IgD-negative memory B cell (primary cell): ENCODE measurements around the gene MPPED1. TPM values are rescaled to one million over a fixed set of nuclear protein-coding genes. Genes with fewer than 3 reads are reported as not detected.

Experiments used
- H3K27ac Mint-ChIP-seq, 3 donors: one replicate each; pipeline ENCODE4 v1.8.0; 2020 to 2022; ENCODE audit warnings: mild to moderate bottlenecking in 3 of 3, mixed read lengths in 3 of 3, moderate library complexity in 1 of 3
- H3K27me3 Mint-ChIP-seq: one replicate; pipeline ENCODE4 v1.8.0; 2021; ENCODE audit warnings: mixed read lengths
- H3K36me3 Mint-ChIP-seq: one replicate; pipeline ENCODE4 v1.8.0; 2020; ENCODE audit warnings: mild to moderate bottlenecking, mixed read lengths
- H3K4me1 Mint-ChIP-seq, 3 donors: one replicate each; pipeline ENCODE4 v1.8.0; 2020 to 2022; ENCODE audit warnings: mixed read lengths in 3 of 3, mild to moderate bottlenecking in 1 of 3
- H3K4me3 Mint-ChIP-seq, 4 donors: one replicate each; pipeline ENCODE4 v1.8.0; 2020 to 2022; ENCODE audit warnings: mild to moderate bottlenecking in 4 of 4, mixed read lengths in 4 of 4, moderate library complexity in 3 of 4
- H3K9me3 Mint-ChIP-seq, 3 donors: one replicate each; pipeline ENCODE4 v1.8.0; 2020 to 2021; ENCODE audit warnings: mixed read lengths in 3 of 3, mild to moderate bottlenecking in 1 of 3
- polyA plus RNA-seq: library from polyadenylated mRNA; unstranded; fragments of 300-500 nt; fragmentation: Illumina TruSeq; gene quantifications from one replicate; pipeline ENCODE4 v1.2.3, GENCODE V29; 2021

Gene MPPED1
- polyA plus RNA-seq, 1 donor from 2014 or later = not detected

DNA sequence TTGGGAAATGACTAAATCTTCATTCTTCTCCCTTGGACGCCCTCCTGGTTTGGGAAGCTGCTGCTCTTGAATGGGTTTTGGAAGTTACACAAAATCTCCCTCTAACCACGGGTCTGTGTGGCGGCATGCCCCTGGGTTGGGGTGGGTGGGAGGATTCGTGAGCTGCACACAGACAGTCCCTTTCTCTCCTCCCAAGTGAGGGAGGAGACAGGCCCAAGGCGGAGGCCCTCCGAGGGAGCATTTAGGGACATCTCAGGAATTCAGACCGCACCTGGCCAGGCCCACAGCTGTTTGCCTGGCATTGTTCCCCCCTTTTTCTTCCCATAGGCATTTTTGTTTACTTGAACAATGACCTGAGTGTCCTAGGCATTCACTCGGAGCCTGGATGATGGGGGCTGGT is 94.1 kb downstream of the MPPED1 start:
- H3K4me1 Mint-ChIP-seq = no peaks in the 10 kb centered on the region
- no peak overlapping the region for H3K4me3 Mint-ChIP-seq

DNA sequence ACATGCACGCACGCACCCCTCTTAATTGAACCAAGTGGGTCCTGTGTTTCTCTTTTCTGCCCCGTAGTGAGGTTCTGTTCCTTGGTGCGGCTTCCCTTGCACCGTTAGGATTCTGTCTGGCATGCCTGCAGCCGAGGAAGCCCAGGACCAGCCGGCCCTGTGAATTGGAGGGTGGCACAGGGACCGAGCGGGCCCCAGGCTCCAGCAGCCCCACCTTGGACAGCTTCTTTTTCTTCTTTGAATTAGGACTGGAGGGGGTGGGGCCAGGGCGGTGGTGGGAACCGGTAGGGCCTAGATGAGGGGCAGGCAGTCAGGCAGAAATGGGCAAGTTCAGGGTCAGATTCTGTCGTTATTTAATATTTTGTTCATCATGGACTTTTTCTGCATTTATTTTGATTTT is 94.7 kb downstream of the MPPED1 start:
- no peak overlapping the region for H3K4me3 Mint-ChIP-seq
- no peaks in the 10 kb centered on the region for H3K27me3 Mint-ChIP-seq
- no peaks in the 10 kb centered on the region for H3K36me3 Mint-ChIP-seq
- no peaks in the 10 kb centered on the region for H3K4me1 Mint-ChIP-seq
- H3K27ac Mint-ChIP-seq = no peak overlapping the region
- no peaks in the 10 kb centered on the region for H3K9me3 Mint-ChIP-seq

More for the DNA sequence above, 94.1 kb downstream of the MPPED1 start:
- no peaks in the 10 kb centered on the region for H3K36me3 Mint-ChIP-seq
- no peak overlapping the region for H3K27ac Mint-ChIP-seq
- no peaks in the 10 kb centered on the region for H3K27me3 Mint-ChIP-seq
- no peaks in the 10 kb centered on the region for H3K9me3 Mint-ChIP-seq

DNA sequence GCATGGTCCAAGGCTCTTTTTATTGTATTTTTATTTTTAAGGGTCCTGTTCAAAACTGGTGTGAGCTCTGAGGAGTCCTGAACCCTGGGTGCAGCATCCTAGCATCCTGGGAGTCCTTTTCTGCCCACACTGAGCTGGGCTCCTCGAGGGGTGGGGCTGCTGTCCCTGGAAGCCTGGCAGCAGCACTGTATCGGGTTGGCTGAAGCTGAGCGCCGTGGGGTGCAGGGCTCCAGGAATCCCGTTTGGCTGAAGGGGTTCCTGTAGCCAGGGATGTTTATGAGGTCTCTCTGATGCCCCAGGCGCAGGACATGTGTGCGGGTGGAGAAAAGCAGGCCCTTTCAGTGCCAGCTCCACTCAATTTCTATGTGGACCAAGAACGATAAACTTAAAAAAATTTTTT is 95.4 kb downstream of the MPPED1 start:
- Mint-ChIP-seq H3K27ac (no peak overlapping the region), H3K4me3 (no peak overlapping the region), H3K4me1 (no peaks in the 10 kb centered on the region), H3K9me3 (no peaks in the 10 kb centered on the region), H3K36me3 (no peaks in the 10 kb centered on the region), H3K27me3 (no peaks in the 10 kb centered on the region)

DNA sequence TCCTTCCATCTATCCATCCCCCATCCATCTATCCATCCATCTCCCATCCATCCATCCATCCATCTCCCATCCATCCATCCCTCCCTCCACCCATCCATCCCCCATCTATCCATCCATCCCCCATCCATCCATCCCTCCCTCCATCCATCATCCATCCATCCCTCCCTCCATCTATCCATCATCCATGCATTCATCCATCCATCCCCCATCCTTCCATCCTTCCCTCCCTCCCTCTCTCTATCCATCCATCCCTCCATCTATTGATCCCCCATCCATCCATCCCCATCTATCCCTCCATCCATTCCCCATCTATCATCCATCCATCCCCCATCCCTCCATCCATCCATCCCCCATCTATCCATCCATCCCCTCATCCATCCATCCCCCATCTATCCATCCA is 96.7 kb downstream of the MPPED1 start:
- no peaks in the 10 kb centered on the region for H3K4me1 Mint-ChIP-seq
- H3K9me3 Mint-ChIP-seq = no peaks in the 10 kb centered on the region
- H3K4me3 Mint-ChIP-seq = no peak overlapping the region
- no peak overlapping the region for H3K27ac Mint-ChIP-seq
- H3K36me3 Mint-ChIP-seq = no peaks in the 10 kb centered on the region
- no peaks in the 10 kb centered on the region for H3K27me3 Mint-ChIP-seq

DNA sequence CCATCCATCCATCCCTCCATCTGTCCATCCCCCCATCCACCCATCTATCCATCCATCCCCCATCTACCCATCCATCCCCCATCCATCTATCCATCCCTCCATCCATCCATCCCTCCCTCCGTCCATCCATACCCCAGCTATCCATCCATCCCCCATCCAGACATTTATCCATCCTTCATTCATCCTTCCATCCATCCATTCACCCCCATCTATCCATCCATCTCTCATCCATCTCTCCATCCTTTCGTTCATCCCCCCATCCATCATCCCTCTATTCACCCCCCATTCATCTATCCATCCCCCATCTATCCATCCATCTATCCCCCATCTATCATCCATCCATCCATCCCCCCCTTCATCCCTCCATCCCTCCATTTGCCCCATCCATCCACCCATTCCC is 97.5 kb downstream of the MPPED1 start:
- no peaks in the 10 kb centered on the region for H3K36me3 Mint-ChIP-seq
- H3K27me3 Mint-ChIP-seq = no peaks in the 10 kb centered on the region
- H3K9me3 Mint-ChIP-seq = no peaks in the 10 kb centered on the region
- no peak overlapping the region for H3K4me3 Mint-ChIP-seq
- H3K4me1 Mint-ChIP-seq = no peaks in the 10 kb centered on the region
- no peak overlapping the region for H3K27ac Mint-ChIP-seq

DNA sequence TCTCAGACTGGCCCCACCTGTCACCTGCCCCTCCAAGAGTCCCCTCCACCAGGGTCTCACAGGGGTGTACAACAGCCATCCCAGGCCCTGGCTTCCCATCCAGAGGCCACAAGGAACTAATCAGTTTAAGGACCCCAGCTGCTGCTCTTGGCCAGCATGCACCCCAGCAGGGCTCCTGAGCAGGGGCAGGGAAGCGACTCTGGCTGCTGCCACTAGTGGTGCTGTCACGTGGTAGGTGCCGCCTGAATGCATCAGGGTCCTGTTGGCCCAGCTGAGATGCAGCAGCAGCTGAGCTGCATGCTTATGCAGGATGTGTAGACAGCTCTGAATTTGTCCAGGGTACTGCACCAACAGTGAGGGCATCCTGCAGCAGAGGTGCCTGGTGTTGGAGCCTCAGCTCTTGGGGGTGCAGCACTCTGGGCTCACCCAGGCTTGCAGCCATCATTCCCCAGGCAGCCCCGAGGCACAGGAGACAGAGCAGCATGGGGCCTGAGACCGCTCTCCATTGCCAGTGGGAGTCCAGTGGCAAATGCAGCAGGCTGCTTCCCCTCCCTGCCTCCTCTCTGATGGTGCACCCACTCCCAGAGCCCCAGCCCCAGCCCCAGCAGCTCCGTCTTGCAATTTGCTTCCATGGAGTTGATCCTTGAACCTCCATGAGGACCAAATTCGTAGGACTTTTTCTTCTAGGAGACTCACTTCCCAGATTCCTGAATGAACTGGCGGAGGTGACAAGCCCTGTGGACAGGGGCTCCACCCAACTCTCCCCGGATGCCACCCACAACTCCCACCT is 98.7 kb downstream of the MPPED1 start:
- Mint-ChIP-seq H3K4me1 (no peaks in the 10 kb centered on the region), H3K4me3 (no peak overlapping the region), H3K9me3 (no peaks in the 10 kb centered on the region), H3K27ac (no peak overlapping the region), H3K36me3 (no peaks in the 10 kb centered on the region), H3K27me3 (no peaks in the 10 kb centered on the region)

DNA sequence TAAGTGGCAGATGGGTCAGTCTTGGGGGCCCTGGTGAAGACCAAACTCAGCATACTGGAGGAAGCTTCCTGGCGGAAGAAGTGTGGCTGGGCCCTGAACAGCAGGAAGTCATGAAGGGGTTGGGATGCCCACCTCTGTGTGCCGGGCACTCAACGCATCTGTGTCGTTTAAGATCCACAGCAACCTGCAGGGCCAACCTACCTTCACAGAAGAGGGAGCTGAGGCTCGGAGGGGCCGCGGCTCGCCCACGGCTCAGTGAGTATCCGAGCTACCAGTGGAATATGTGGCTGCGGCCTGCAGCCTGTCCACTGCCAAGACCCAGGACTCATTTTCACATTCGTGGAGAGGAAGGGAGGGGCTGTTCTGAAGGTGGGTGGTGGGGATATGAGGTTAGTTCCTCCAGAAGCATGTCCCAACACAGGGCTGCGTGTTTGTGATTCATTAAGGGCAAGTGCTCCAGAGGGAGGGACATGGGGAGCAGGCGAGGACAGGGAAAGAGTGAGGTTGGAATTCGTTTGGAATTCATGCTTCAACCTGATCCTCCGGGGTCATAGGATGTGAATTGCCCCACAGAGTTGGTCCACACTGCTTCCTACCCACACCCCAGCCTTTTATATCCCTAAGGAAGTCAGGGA is 99.6 kb downstream of the MPPED1 start:
- H3K27me3 Mint-ChIP-seq = no peaks in the 10 kb centered on the region
- H3K36me3 Mint-ChIP-seq = no peaks in the 10 kb centered on the region
- H3K9me3 Mint-ChIP-seq = no peaks in the 10 kb centered on the region
- no peak overlapping the region for H3K27ac Mint-ChIP-seq
- no peak overlapping the region for H3K4me3 Mint-ChIP-seq
- no peaks in the 10 kb centered on the region for H3K4me1 Mint-ChIP-seq

DNA sequence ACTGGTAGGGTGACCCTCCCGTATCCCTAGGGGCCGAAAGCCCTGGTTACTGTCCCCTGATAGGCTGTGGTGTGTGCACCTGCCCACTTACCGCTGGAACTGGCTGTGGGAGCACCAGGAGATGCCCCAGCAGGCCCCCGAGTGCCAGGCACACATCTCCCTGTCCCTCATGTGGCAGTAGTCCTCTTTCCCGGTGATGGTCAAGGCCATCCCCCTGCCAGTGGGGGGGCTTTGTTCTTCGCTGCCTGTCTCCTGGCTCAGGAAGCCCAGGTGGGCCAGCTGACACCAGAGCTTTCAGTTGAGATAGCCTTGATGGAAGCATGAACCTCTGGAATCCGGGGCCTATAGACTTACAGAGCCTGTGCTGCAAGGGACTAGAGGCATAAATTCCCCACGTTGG is 100.5 kb downstream of the MPPED1 start:
- Mint-ChIP-seq H3K4me3 (no peak overlapping the region), H3K4me1 (no peaks in the 10 kb centered on the region), H3K36me3 (no peaks in the 10 kb centered on the region)

DNA sequence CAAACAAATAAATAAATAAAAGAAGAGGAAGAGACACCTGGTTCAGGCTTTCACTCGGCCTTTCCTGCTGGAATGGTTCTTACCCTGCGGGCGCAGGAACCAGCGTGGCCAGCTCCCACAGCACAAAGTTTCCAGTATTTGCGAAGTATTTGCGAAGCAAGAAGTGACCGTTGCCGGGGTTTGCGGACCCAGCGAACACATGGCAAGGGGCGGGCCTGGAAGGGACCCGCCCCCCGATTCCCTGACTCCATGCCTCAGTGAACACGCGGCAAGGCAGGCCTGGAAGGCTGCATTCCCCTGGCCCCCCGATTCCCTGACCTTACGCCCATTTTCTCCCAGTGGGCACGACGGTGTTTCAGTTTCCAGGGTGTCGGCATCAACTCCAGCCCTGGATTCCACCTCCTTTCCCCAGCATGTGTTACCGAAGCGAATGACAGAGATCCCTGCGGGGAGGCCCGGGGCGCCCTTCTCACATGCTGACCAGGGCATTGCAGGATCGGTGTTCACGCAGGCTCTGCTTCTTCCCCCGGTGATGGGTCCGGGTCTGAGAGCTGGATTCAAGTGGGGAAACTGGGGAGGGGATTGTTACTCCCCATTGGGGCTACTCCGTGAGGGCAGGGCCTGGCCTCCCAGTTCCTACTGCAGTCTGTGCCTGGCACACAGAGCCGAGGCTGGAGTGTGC is 102.8 kb downstream of the MPPED1 start:
- Mint-ChIP-seq H3K9me3 (no peaks in the 10 kb centered on the region), H3K27me3 (no peaks in the 10 kb centered on the region), H3K4me3 (no peak overlapping the region), H3K4me1 (no peaks in the 10 kb centered on the region), H3K36me3 (no peaks in the 10 kb centered on the region), H3K27ac (no peak overlapping the region)

More for the DNA sequence above, 100.5 kb downstream of the MPPED1 start:
- Mint-ChIP-seq H3K27ac (no peak overlapping the region), H3K27me3 (no peaks in the 10 kb centered on the region), H3K9me3 (no peaks in the 10 kb centered on the region)

DNA sequence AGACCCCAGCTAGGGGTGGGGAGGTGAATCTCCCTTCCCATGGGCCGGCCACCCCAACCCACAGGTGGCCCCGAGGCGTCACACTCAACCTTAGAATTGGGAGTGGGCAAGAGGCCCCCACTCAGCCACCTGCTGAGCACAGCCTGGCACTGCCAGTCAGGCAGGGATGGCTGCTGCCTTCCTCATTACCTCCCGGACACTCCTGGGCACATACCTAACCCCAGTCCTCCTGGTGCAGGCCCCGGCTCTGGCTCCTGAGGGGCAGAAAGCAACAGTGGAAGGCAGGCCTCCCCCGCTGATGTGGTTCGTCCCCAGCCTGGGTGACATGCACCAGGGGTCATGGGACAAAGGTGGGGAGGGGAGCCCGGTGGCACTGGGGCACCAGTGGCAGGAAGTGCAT is 103.6 kb downstream of the MPPED1 start:
- H3K4me1 Mint-ChIP-seq = no peaks in the 10 kb centered on the region
- peaks cover 2% of the 10 kb centered on the region for H3K27me3 Mint-ChIP-seq
- no peak overlapping the region for H3K4me3 Mint-ChIP-seq
- no peaks in the 10 kb centered on the region for H3K9me3 Mint-ChIP-seq
- H3K36me3 Mint-ChIP-seq = no peaks in the 10 kb centered on the region
- H3K27ac Mint-ChIP-seq = no peak overlapping the region

DNA sequence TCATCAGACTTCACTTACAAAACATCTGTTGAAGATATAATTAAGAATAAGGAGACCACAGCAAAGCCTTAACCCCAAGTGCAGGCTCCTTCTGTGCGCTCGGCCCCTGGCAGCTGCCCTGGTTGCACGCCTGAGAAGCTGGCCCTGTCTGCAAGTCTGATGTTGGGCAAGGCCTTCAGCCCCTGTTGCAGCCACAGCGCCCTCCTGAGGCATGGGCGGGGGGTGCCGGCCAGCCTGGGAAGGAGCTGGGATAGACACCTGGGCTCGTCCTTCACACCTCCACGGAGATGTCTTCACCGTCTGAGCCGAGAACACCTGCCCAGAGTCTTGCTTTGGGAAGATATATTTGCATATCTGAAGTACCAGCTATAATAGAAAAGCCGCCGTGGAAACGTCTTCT is 104.1 kb downstream of the MPPED1 start:
- Mint-ChIP-seq H3K27ac (no peak overlapping the region), H3K9me3 (no peaks in the 10 kb centered on the region), H3K4me3 (no peak overlapping the region), H3K27me3 (peaks cover 2% of the 10 kb centered on the region), H3K4me1 (no peaks in the 10 kb centered on the region), H3K36me3 (no peaks in the 10 kb centered on the region)

DNA sequence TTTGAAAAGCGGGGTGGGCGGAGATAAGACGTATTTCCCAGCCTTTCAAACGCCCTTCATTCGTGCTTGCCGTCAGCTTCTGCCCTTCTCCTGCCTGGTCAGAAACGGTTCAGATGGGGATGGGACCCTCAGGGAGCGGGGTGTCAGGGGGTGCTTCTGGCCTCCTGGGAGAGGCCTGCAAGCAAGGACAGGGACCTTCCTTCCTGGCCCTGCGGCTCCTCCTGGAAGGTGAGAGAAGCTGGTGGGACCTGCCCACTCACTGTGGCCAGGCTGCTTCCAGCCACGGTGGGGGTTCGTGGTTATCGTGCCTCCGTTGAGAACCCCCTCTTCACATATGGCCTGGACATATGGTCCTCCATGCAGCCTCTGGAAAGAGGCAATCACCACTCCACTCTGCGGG is 104.6 kb downstream of the MPPED1 start:
- Mint-ChIP-seq H3K4me1 (no peaks in the 10 kb centered on the region), H3K36me3 (no peaks in the 10 kb centered on the region), H3K4me3 (no peak overlapping the region), H3K9me3 (no peaks in the 10 kb centered on the region), H3K27me3 (peaks cover 2% of the 10 kb centered on the region), H3K27ac (no peak overlapping the region)

DNA sequence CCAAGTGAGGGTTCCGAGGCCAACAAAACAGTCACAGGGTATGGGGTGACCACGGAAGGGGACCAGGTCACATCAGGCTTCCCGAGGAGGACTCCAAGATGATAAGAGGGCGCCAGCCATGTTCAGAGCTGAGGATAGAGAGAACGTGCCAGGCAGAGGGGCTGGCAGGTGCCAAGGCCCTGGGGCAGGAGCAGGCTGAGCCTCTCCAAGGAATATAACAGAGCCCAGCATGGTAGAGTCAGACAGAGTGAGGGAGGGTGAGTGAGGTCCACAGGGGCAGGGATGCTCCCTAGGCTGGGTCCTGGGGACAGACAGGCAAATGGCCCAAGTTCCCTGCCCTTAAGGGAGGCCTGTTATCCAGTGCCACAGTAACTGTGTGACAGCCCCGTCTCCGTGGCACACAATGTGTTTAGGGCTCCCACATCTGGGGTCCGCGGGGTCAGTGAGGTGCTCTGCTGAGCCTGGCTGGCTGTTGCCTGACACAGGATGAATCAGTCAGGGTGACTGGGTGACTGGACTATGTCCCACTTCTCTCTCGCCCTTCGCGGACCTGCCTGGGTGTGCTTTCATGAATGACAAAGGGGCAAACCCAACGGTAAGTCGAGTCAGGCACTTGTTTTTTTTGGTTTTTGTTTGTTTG is 105.3 kb downstream of the MPPED1 start:
- H3K4me3 Mint-ChIP-seq = no peak overlapping the region
- H3K27me3 Mint-ChIP-seq = peaks cover 2% of the 10 kb centered on the region
- no peaks in the 10 kb centered on the region for H3K36me3 Mint-ChIP-seq
- no peak overlapping the region for H3K27ac Mint-ChIP-seq
- H3K9me3 Mint-ChIP-seq = no peaks in the 10 kb centered on the region
- no peaks in the 10 kb centered on the region for H3K4me1 Mint-ChIP-seq

DNA sequence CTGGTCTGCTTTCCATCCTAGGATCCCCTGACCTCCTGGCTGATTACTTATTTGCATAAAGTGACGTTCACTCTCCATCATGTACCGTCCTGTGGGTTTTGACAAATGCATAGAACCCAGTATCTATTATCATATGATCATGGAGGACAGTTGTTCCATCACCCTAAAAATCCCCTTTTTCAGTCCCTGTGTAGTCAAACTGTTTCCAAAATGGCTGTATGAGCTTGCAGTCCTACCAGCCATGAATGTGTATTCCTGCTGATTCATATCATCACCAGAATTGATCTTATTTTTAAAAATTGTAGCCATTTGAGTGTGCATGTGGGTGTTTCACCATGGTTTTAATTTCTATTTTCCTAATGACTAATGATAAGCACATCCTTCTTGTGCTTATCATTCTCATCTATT is 108.8 kb downstream of the MPPED1 start:
- H3K27ac Mint-ChIP-seq = no peak overlapping the region

DNA sequence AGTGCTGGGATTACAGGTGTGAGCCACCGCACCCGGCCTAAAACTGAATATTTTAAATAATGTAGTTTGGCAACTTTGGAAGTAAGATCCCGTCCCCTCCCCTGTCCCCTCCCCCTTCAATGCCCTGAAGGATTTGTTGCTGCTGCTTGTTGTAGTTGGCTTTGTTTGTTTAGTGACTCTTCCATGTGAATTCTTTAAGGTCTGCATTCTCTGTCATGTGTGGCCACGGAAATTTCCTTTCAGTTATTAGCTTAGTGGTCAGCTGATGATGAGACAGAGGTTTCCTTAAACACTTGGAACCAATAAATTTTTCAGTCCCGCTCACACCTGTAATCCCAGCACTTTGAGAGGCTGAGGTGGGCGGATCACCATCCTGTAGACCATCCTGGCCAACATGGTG is 109.9 kb downstream of the MPPED1 start:
- Mint-ChIP-seq H3K36me3 (no peaks in the 10 kb centered on the region), H3K27ac (no peak overlapping the region), H3K4me3 (no peak overlapping the region), H3K27me3 (peaks cover 7% of the 10 kb centered on the region), H3K4me1 (no peaks in the 10 kb centered on the region), H3K9me3 (no peaks in the 10 kb centered on the region)

More for the DNA sequence above, 108.8 kb downstream of the MPPED1 start:
- H3K4me1 Mint-ChIP-seq = no peaks in the 10 kb centered on the region
- H3K27me3 Mint-ChIP-seq = peaks cover 5% of the 10 kb centered on the region
- no peaks in the 10 kb centered on the region for H3K36me3 Mint-ChIP-seq
- H3K9me3 Mint-ChIP-seq = no peaks in the 10 kb centered on the region
- H3K4me3 Mint-ChIP-seq = no peak overlapping the region
